GM18909 (cell line): Measurements from ENCODE around the gene ZNF467.

ENCODE experiments used
- ATAC-seq: cut with Tn5 transposase; IDR thresholded peaks from one replicate; pipeline ENCODE4 v1.9.1; 2021; ENCODE audit warnings: mild to moderate bottlenecking; ENCODE audit not compliant: unreplicated experiment, poor library complexity

Gene ZNF467

GRCh38 chr7:149773446-149774236, at the start of gene ZNF467:
ZNF467 (minus strand) TSS chr7:149773588; CDS start chr7:149771032, 2,556 bp downstream.
- ATAC-seq: no peak

GRCh38 chr7:149822353-149822943, 49.1 kb upstream of the ZNF467 start:
- no peak for ATAC-seq

GRCh38 chr7:149821191-149822148, 48.1 kb upstream of the ZNF467 start:
- no peak for ATAC-seq

GRCh38 chr7:149820622-149821190, 47.3 kb upstream of the ZNF467 start:
- ATAC-seq: no peak

GRCh38 chr7:149819961-149820340, 46.6 kb upstream of the ZNF467 start:
- ATAC-seq: no peak

GRCh38 chr7:149819141-149819960, 46.0 kb upstream of the ZNF467 start:
- ATAC-seq: no peak

- ATAC-seq: no peak
Measured at GRCh38 chr7:149818536-149818840, 45.1 kb upstream of the ZNF467 start.

- no peak for ATAC-seq
Measured at GRCh38 chr7:149817836-149818535, 44.6 kb upstream of the ZNF467 start.

GRCh38 chr7:149817301-149817771, 43.9 kb upstream of the ZNF467 start:
- ATAC-seq: no peak

- ATAC-seq: no peak
Measured at GRCh38 chr7:149816794-149817193, 43.4 kb upstream of the ZNF467 start.

GRCh38 chr7:149816267-149816751, 42.9 kb upstream of the ZNF467 start:
- ATAC-seq: no peak

- ATAC-seq: no peak
Measured at GRCh38 chr7:149815661-149816266, 42.4 kb upstream of the ZNF467 start.

GRCh38 chr7:149815121-149815520, 41.7 kb upstream of the ZNF467 start:
- ATAC-seq: no peak

- no peak for ATAC-seq
Measured at GRCh38 chr7:149814494-149814893, 41.1 kb upstream of the ZNF467 start.

GRCh38 chr7:149813254-149814035, 40.1 kb upstream of the ZNF467 start:
- no peak for ATAC-seq

- ATAC-seq: no peak
Measured at GRCh38 chr7:149811831-149812490, 38.6 kb upstream of the ZNF467 start.

- ATAC-seq: no peak
Measured at GRCh38 chr7:149811221-149811620, 37.8 kb upstream of the ZNF467 start.
